ENCODE measurements around the gene SPINK5. TPM values are rescaled to one million over a fixed set of nuclear protein-coding genes. Genes with fewer than 3 reads are reported as not detected.

The SPINK5 gene
- total RNA-seq, 2 donors from 2014 or later, result 0.54 TPM; not detected in 1

DNA sequence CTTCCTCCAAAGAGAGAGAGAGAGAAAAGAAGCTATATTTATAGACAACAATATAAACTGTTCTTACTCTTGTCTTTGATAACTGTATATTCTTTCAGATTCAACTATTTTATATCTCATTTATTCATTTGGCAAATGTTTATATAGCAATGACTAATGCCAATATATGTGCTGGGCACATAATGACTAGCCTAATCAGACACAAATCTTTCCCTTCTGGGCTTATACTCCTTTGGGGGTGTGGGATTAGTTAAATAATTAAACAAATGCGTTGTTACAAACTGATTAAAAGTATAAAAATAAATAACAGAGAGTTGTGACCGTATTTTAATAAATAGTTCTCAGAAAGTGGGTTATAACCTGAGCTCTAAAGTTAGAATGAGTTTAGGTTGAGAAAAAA is 108.6 kb downstream of the SPINK5 start:
- DNase-seq (ENCODE audit: low spot score) (no peak), ATAC-seq (ENCODE audit: insufficient number of reproducible peaks, low FRiP score, low read depth) (no peak)
- H3K27me3 ChIP-seq (replicated peaks; ENCODE audit: insufficient read depth), result no peaks in the 10 kb centered on the region
- no peak overlapping the region for H3K4me3 ChIP-seq
- no peaks in the 10 kb centered on the region for H3K4me1 ChIP-seq (ENCODE audit: control insufficient read depth in 1 of 2, low read depth in 2 of 2)
- TF ChIP-seq, protein P1, sequence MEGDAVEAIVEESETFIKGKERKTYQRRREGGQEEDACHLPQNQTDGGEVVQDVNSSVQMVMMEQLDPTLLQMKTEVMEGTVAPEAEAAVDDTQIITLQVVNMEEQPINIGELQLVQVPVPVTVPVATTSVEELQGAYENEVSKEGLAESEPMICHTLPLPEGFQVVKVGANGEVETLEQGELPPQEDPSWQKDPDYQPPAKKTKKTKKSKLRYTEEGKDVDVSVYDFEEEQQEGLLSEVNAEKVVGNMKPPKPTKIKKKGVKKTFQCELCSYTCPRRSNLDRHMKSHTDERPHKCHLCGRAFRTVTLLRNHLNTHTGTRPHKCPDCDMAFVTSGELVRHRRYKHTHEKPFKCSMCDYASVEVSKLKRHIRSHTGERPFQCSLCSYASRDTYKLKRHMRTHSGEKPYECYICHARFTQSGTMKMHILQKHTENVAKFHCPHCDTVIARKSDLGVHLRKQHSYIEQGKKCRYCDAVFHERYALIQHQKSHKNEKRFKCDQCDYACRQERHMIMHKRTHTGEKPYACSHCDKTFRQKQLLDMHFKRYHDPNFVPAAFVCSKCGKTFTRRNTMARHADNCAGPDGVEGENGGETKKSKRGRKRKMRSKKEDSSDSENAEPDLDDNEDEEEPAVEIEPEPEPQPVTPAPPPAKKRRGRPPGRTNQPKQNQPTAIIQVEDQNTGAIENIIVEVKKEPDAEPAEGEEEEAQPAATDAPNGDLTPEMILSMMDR (IDR thresholded peaks at IDR 0.05), result no peak
- H3K27ac ChIP-seq, result no peak overlapping the region
- H3K9me3 ChIP-seq, result no peaks in the 10 kb centered on the region
- no peaks in the 10 kb centered on the region for H3K36me3 ChIP-seq

DNA sequence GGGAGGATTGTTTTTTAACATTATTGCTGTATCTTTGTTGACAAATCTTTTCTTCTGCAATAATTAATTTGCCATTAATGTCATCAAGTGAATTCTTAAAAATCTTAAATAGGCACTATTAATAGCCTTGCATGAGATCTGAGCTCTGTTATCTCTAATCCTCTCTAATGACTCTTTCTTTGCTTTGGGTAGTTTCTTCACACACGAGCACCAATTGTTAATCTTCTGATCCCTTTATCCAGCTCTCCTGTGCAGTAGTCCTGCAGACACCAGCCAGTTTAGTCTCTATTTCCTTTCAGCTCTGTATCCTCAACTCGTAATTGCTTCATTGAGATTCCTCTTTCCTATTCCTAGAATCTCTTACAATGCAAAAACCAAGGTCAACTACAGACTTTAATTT is 112.7 kb downstream of the SPINK5 start:
- ATAC-seq (ENCODE audit: insufficient number of reproducible peaks, low FRiP score, low read depth), result no peak
- no peak overlapping the region for H3K27ac ChIP-seq

DNA sequence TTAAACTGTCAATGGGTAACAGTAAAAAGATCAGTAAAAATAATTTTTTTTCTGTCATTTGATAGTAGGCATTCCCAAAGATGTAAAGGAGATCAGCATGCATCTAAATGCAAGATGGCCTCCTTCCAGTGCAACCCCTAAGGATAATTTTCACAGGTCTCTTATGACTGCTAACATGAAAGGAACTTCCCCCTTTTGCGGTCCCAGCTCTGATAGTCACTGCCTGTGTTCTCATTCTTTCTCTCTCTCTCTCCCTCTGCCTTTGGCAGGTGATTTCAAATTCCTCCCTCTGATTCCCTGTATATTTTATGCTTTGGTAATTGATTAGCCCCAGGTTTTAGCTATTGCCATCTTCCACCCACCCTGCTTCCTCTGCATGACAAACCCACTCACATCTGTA is 113.4 kb downstream of the SPINK5 start:
- no peak overlapping the region for H3K27ac ChIP-seq
- H3K4me3 ChIP-seq, result no peak overlapping the region
- TF ChIP-seq, protein P1 (IDR thresholded peaks at IDR 0.05), result no peak
- no peaks in the 10 kb centered on the region for H3K4me1 ChIP-seq (ENCODE audit: control insufficient read depth in 1 of 2, low read depth in 2 of 2)
- ATAC-seq (ENCODE audit: insufficient number of reproducible peaks, low FRiP score, low read depth) (no peak), DNase-seq (ENCODE audit: low spot score) (no peak)
- H3K9me3 ChIP-seq, result no peaks in the 10 kb centered on the region
- no peaks in the 10 kb centered on the region for H3K36me3 ChIP-seq
- no peaks in the 10 kb centered on the region for H3K27me3 ChIP-seq (replicated peaks; ENCODE audit: insufficient read depth)

More for the DNA sequence above, 112.7 kb downstream of the SPINK5 start:
- Histone ChIP-seq H3K36me3 (no peaks in the 10 kb centered on the region), H3K9me3 (no peaks in the 10 kb centered on the region), H3K27me3 (replicated peaks; ENCODE audit: insufficient read depth) (no peaks in the 10 kb centered on the region), H3K4me1 (ENCODE audit: control insufficient read depth in 1 of 2, low read depth in 2 of 2) (no peaks in the 10 kb centered on the region), H3K4me3 (no peak overlapping the region)
- TF ChIP-seq, protein P1 (IDR thresholded peaks at IDR 0.05), result no peak
- DNase-seq (ENCODE audit: low spot score), result no peak

DNA sequence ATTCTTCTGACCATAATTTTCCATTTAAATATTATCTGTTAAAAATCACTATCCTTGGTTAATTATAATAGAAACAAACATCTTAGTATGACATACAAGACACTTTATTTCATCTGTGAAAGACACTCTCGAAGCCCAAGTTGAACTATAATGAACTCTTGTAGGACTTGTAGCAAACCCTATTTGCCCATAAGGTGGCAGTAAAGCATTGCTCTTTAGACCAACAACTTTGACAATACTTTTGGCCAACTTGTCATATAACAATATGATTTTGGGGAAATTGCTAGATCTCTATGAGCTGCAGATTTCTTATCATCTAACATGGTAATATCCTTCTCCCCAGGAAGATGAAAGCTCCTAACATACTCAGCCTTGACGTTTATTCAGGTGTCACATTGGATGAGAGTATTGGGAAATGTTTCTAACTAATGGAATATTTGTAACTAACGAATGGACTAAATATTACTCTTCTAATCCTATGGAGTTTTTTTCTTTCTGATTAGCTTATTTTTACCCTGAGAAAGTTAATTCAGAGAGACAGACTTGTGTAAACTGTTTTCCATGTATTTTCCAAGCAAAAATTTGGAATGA is 115.5 kb downstream of the SPINK5 start:
- no peak for ATAC-seq (ENCODE audit: insufficient number of reproducible peaks, low FRiP score, low read depth)
- TF ChIP-seq, protein P1 (IDR thresholded peaks at IDR 0.05), result peak; percentile 33

DNA sequence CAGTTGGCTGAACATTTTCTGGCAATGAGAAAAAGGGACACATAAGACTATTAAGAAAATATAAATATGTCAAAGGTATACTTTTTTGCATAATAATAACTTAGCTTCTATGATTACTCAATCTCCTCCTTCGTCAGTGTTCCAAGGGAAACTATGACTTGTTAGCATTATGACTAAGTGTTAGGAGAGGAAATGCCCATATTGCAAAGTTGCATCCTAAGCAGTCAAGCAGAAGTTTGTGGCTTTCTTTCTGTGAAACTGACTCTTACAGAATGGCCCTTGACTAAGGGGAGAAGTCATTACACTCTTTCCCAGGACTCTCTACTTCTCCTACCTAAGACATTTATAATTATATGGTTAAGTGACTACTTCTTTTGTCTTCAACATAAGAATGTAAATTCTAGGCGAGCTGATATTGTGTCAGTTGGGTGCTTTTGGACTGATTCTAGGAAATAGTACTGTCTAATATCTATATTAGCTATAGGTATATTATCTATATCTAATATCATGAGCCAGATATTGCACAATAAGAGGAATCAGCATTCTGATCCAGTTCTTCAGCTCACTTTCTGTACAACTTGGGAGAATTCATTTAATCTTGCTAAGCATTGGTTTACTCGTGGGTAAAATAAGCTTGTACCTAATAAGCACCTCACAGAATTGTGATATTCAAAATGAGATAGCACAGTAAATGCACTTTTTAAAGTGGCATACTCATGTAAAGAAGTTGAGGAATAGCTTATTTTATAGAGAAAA is 122.6 kb downstream of the SPINK5 start:
- H3K36me3 ChIP-seq, result no peaks in the 10 kb centered on the region
- H3K27ac ChIP-seq, result no peak overlapping the region
- ATAC-seq (ENCODE audit: insufficient number of reproducible peaks, low FRiP score, low read depth) (no peak), DNase-seq (ENCODE audit: low spot score) (no peak)
- no peaks in the 10 kb centered on the region for H3K27me3 ChIP-seq (replicated peaks; ENCODE audit: insufficient read depth)
- TF ChIP-seq, protein P1 (IDR thresholded peaks at IDR 0.05), result no peak
- no peak overlapping the region for H3K4me3 ChIP-seq
- H3K9me3 ChIP-seq, result no peaks in the 10 kb centered on the region
- no peaks in the 10 kb centered on the region for H3K4me1 ChIP-seq (ENCODE audit: control insufficient read depth in 1 of 2, low read depth in 2 of 2)

More for the DNA sequence above, 115.5 kb downstream of the SPINK5 start:
- Histone ChIP-seq H3K36me3 (no peaks in the 10 kb centered on the region), H3K4me3 (no peak overlapping the region), H3K27ac (no peak overlapping the region), H3K9me3 (no peaks in the 10 kb centered on the region), H3K27me3 (replicated peaks; ENCODE audit: insufficient read depth) (no peaks in the 10 kb centered on the region), H3K4me1 (ENCODE audit: control insufficient read depth in 1 of 2, low read depth in 2 of 2) (no peaks in the 10 kb centered on the region)
- DNase-seq (ENCODE audit: low spot score), result no peak

Other genes with a start within 250 kb of the SPINK5 start
- gene SPINK1, start 232.3 kb upstream of the SPINK5 start, total RNA-seq, result 1 to 10 TPM in 1 of 2 donors, not detected in 1; 3.4 TPM
- gene SCGB3A2, start 185.3 kb upstream of the SPINK5 start, total RNA-seq, result not detected
- gene C5orf46, start 157.4 kb upstream of the SPINK5 start, total RNA-seq, result 10 to 100 TPM; 28.6 to 50.6 TPM
- not detected for gene SPINK14, start 104.6 kb downstream of the SPINK5 start, total RNA-seq
- gene SPINK6, start 139.1 kb downstream of the SPINK5 start, total RNA-seq, result not detected
- not detected for gene MARCOL, start 174.5 kb downstream of the SPINK5 start, total RNA-seq
- not detected for gene SPINK13, start 204.8 kb downstream of the SPINK5 start, total RNA-seq
- not detected for gene SPINK7, start 248.4 kb downstream of the SPINK5 start, total RNA-seq

Data from thoracic aorta (tissue), 2 donors.